ENCODE measurements around the gene PMM1. TPM values are rescaled to one million over a fixed set of nuclear protein-coding genes. Genes with fewer than 3 reads are reported as not detected.
A peak's percentile ranks its signal among the peaks of the same experiment; 100 is the strongest.

PMM1 gene
- total RNA-seq, 1 experiment from 2014 or later = 144 TPM

GRCh38 chr22:41548830-41549211 is 40.8 kb downstream of the PMM1 start:
- DNase-seq (ENCODE audit: low read depth) = no peak
- in situ Hi-C loops (cut with HindIII; ENCODE audit: low pct_unique_long_range_greater_than_20kb, low sequenced_read_pairs) = no loop called here

- DNase-seq (ENCODE audit: low read depth) = no peak
- in situ Hi-C loops (cut with HindIII; ENCODE audit: low pct_unique_long_range_greater_than_20kb, low sequenced_read_pairs) = no loop called here
Measured at GRCh38 chr22:41544671-41545476, 44.8 kb downstream of the PMM1 start.

GRCh38 chr22:41543854-41544670 is 45.6 kb downstream of the PMM1 start, which contains the start of gene POLR3H:
Gene POLR3H, minus strand, starts transcription at chr22:41544470. Its CDS starts 369 bp downstream, at chr22:41544101.
- peak; percentile 99 for DNase-seq (ENCODE audit: low read depth)
- in situ Hi-C loops (cut with HindIII; ENCODE audit: low pct_unique_long_range_greater_than_20kb, low sequenced_read_pairs) = no loop called here

GRCh38 chr22:41542224-41542623 is 47.4 kb downstream of the PMM1 start:
- no peak for DNase-seq (ENCODE audit: low read depth)
- in situ Hi-C loops (cut with HindIII; ENCODE audit: low pct_unique_long_range_greater_than_20kb, low sequenced_read_pairs) = no loop called here

GRCh38 chr22:41541484-41541883 is 48.2 kb downstream of the PMM1 start:
- in situ Hi-C loops (cut with HindIII; ENCODE audit: low pct_unique_long_range_greater_than_20kb, low sequenced_read_pairs) = no loop called here
- DNase-seq (ENCODE audit: low read depth) = no peak

GRCh38 chr22:41540365-41540764 is 49.3 kb downstream of the PMM1 start:
- no peak for DNase-seq (ENCODE audit: low read depth)
- in situ Hi-C loops (cut with HindIII; ENCODE audit: low pct_unique_long_range_greater_than_20kb, low sequenced_read_pairs) = no loop called here

GRCh38 chr22:41540006-41540315 is 49.7 kb downstream of the PMM1 start:
- no peak for DNase-seq (ENCODE audit: low read depth)
- in situ Hi-C loops (cut with HindIII; ENCODE audit: low pct_unique_long_range_greater_than_20kb, low sequenced_read_pairs) = no loop called here

- no peak for DNase-seq (ENCODE audit: low read depth)
- in situ Hi-C loops (cut with HindIII; ENCODE audit: low pct_unique_long_range_greater_than_20kb, low sequenced_read_pairs) = no loop called here
Measured at GRCh38 chr22:41539146-41540005, 50.3 kb downstream of the PMM1 start.

GRCh38 chr22:41538583-41538982 is 51.1 kb downstream of the PMM1 start:
- in situ Hi-C loops (cut with HindIII; ENCODE audit: low pct_unique_long_range_greater_than_20kb, low sequenced_read_pairs) = no loop called here
- DNase-seq (ENCODE audit: low read depth) = no peak

- no peak for DNase-seq (ENCODE audit: low read depth)
- in situ Hi-C loops (cut with HindIII; ENCODE audit: low pct_unique_long_range_greater_than_20kb, low sequenced_read_pairs) = no loop called here
Measured at GRCh38 chr22:41537203-41537602, 52.4 kb downstream of the PMM1 start.

- no peak for DNase-seq (ENCODE audit: low read depth)
Measured at GRCh38 chr22:41535244-41535643, 54.4 kb downstream of the PMM1 start.

GRCh38 chr22:41534219-41534618 is 55.4 kb downstream of the PMM1 start:
- no peak for DNase-seq (ENCODE audit: low read depth)
- in situ Hi-C loops (cut with HindIII; ENCODE audit: low pct_unique_long_range_greater_than_20kb, low sequenced_read_pairs) = no loop called here

More at GRCh38 chr22:41535244-41535643, 54.4 kb downstream of the PMM1 start:
- in situ Hi-C loops (cut with HindIII; ENCODE audit: low pct_unique_long_range_greater_than_20kb, low sequenced_read_pairs) = no loop called here

- peak; percentile 51 for DNase-seq (ENCODE audit: low read depth)
- in situ Hi-C loops (cut with HindIII; ENCODE audit: low pct_unique_long_range_greater_than_20kb, low sequenced_read_pairs) = no loop called here
Measured at GRCh38 chr22:41532908-41533825, 56.5 kb downstream of the PMM1 start.

- DNase-seq (ENCODE audit: low read depth) = no peak
- in situ Hi-C loops (cut with HindIII; ENCODE audit: low pct_unique_long_range_greater_than_20kb, low sequenced_read_pairs) = no loop called here
Measured at GRCh38 chr22:41531715-41532477, 57.7 kb downstream of the PMM1 start.

- in situ Hi-C loops (cut with HindIII; ENCODE audit: low pct_unique_long_range_greater_than_20kb, low sequenced_read_pairs) = no loop called here
- no peak for DNase-seq (ENCODE audit: low read depth)
Measured at GRCh38 chr22:41530890-41531714, 58.5 kb downstream of the PMM1 start.

- DNase-seq (ENCODE audit: low read depth) = no peak
- in situ Hi-C loops (cut with HindIII; ENCODE audit: low pct_unique_long_range_greater_than_20kb, low sequenced_read_pairs) = no loop called here
Measured at GRCh38 chr22:41528938-41529561, 60.6 kb downstream of the PMM1 start.

Data from Caki2 (cell line).